ENCODE measurements around the gene NEXN.
A peak's percentile ranks its signal among the peaks of the same experiment; 100 is the strongest.

NEXN gene

GRCh38 chr1:77888081-77888780, at the start of gene NEXN:
TSS of gene NEXN (plus strand) at chr1:77888624. CDS start at chr1:77916107, 27,483 bp downstream.
- Histone ChIP-seq H4K20me1 (peaks cover 0 to 13% (median 11%) of the 10 kb centered on the region in 11 experiments; a peak in 11 of 22 replicates), H3K9ac (no peak within 1 kb of the TSS), H3K27me3 (peaks cover 44 to 49% (median 46%) of the 10 kb centered on the region in 11 experiments), H3K4me1 (peaks cover 4 to 10% (median 9%) of the 10 kb centered on the region in 10 experiments; a peak in 13 of 20 replicates), H3K27ac (no peak within 1 kb of the TSS), H3K4me2 (peak within 1 kb of the TSS; percentile 36 to 77 (median 54); a peak in 21 of 22 replicates), H3K36me3 (no peaks in the 10 kb centered on the region), H3K9me3 (replicated peaks in 1 of 11) (peaks cover 0 to 17% (median 7%) of the 10 kb centered on the region in 11 experiments; a peak in 11 of 22 replicates), H3K4me3 (peak within 1 kb of the TSS; percentile 14 to 58 (median 38); a peak in 18 of 20 replicates)
- TF ChIP-seq Cebpa-rat (IDR thresholded peaks at IDR 0.05), result no peak

- Histone ChIP-seq H3K36me3 (peaks cover 22 to 58% (median 35%) of the 10 kb centered on the region in 11 experiments), H3K27me3 (no peaks in the 10 kb centered on the region), H4K20me1 (no peaks in the 10 kb centered on the region), H3K9ac (no peak overlapping the region), H3K4me2 (no peak overlapping the region), H3K4me1 (peaks cover under 1 to 8% (median 2%) of the 10 kb centered on the region in 10 experiments; a peak in 18 of 20 replicates), H3K27ac (no peak overlapping the region), H3K4me3 (no peak overlapping the region), H3K9me3 (replicated peaks in 1 of 11) (no peaks in the 10 kb centered on the region)
- TF ChIP-seq Cebpa-rat (IDR thresholded peaks at IDR 0.05), result no peak
These were observed 46.9 kb upstream of the NEXN start for GRCh38 chr1:77841574-77841973.

DNA sequence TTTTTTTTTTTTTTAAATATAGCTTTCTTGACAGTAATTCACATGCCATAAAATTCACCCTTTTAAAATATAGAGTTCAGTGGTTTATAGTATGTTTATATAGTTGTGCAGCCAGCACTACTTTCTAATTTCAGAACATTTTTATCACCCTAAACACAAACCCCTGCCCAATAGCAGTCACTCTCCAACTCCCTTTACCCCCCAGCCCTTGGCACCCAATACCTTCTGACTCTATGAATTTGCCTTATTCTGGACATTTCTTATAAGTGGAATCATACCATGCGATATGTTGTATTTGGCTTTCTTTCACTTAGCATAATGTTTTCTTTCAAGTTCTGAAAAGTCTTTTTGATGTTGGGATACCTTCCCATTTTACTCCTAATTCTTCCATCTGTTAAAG, 42.5 kb upstream of the NEXN start:
- Histone ChIP-seq H3K27me3 (no peaks in the 10 kb centered on the region), H3K4me3 (no peak overlapping the region), H3K4me2 (no peak overlapping the region), H3K9me3 (replicated peaks in 1 of 11) (no peaks in the 10 kb centered on the region), H4K20me1 (no peaks in the 10 kb centered on the region), H3K4me1 (peaks cover 17 to 26% (median 21%) of the 10 kb centered on the region in 10 experiments), H3K36me3 (peaks cover 21 to 48% (median 28%) of the 10 kb centered on the region in 11 experiments; a peak in 21 of 22 replicates), H3K27ac (no peak overlapping the region), H3K9ac (no peak overlapping the region)
- TF ChIP-seq Cebpa-rat (IDR thresholded peaks at IDR 0.05), result no peak

GRCh38 chr1:77846966-77847365, 41.5 kb upstream of the NEXN start:
- H3K4me2 ChIP-seq, result peak overlapping the region; percentile 61 to 81 (median 68)

GRCh38 chr1:77847621-77848080, 40.8 kb upstream of the NEXN start:
- Histone ChIP-seq H3K27ac (peak overlapping the region in 9 of 11 experiments; percentile 35 to 65 (median 61); a peak in 18 of 22 replicates), H3K4me3 (peak overlapping the region in 4 of 10 experiments; percentile 2 to 44 (median 24); a peak in 5 of 20 replicates), H3K9ac (peak overlapping the region in 10 of 11 experiments; percentile 6 to 44 (median 30); a peak in 14 of 22 replicates), H3K36me3 (peaks cover 21 to 61% (median 34%) of the 10 kb centered on the region in 11 experiments), H3K9me3 (replicated peaks in 1 of 11) (peaks cover 0 to 2% (median 0%) of the 10 kb centered on the region in 11 experiments; a peak in 2 of 22 replicates), H4K20me1 (no peaks in the 10 kb centered on the region), H3K4me1 (peaks cover 17 to 26% (median 21%) of the 10 kb centered on the region in 10 experiments), H3K4me2 (peak overlapping the region; percentile 61 to 81 (median 68)), H3K27me3 (no peaks in the 10 kb centered on the region)
- TF ChIP-seq Cebpa-rat (IDR thresholded peaks at IDR 0.05), result peak in 2 of 11 experiments; percentile 29 to 52; a peak in 1 of 22 replicates

More at GRCh38 chr1:77846966-77847365, 41.5 kb upstream of the NEXN start:
- H3K9ac ChIP-seq, result peak overlapping the region in 9 of 11 experiments; percentile 6 to 44 (median 23); a peak in 7 of 22 replicates
- no peaks in the 10 kb centered on the region for H4K20me1 ChIP-seq
- H3K4me3 ChIP-seq, result peak overlapping the region in 2 of 10 experiments; percentile 21 to 44; a peak in 2 of 20 replicates
- TF ChIP-seq Cebpa-rat (IDR thresholded peaks at IDR 0.05), result no peak
- H3K4me1 ChIP-seq, result peaks cover 17 to 26% (median 21%) of the 10 kb centered on the region in 10 experiments
- H3K9me3 ChIP-seq (replicated peaks in 1 of 11), result no peaks in the 10 kb centered on the region
- no peaks in the 10 kb centered on the region for H3K27me3 ChIP-seq
- peaks cover 21 to 58% (median 30%) of the 10 kb centered on the region in 11 experiments for H3K36me3 ChIP-seq
- H3K27ac ChIP-seq, result peak overlapping the region in 9 of 11 experiments; percentile 35 to 65 (median 61); a peak in 16 of 22 replicates

DNA sequence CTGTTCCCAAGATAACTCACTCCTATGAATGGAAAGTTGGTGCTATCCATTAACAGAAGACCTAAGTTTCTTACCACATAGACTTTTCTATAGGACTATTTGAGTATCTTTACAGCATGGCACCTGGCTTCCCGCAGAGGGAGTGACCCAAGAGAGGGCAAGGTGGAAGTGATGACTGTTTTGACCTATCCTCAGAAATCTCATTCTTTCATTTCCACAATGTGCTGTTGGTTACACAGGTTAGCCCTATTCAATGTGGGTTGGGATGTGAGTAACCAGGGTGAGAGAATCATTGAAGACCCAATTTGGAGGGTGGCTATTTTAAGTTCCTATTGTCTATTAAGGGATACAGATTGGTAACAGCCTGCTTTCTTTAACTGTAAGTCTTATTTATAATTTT, 38.3 kb upstream of the NEXN start:
- no peaks in the 10 kb centered on the region for H3K27me3 ChIP-seq
- no peak overlapping the region for H3K27ac ChIP-seq
- no peak overlapping the region for H3K4me2 ChIP-seq
- peaks cover 19 to 26% (median 21%) of the 10 kb centered on the region in 11 experiments for H3K9me3 ChIP-seq (replicated peaks in 1 of 11)
- H3K4me3 ChIP-seq, result no peak overlapping the region
- no peaks in the 10 kb centered on the region for H4K20me1 ChIP-seq
- TF ChIP-seq Cebpa-rat (IDR thresholded peaks at IDR 0.05), result no peak
- no peak overlapping the region for H3K9ac ChIP-seq
- H3K36me3 ChIP-seq, result peaks cover 30 to 64% (median 38%) of the 10 kb centered on the region in 11 experiments; a peak in 21 of 22 replicates
- H3K4me1 ChIP-seq, result peaks cover 17 to 26% (median 21%) of the 10 kb centered on the region in 10 experiments

- H3K27ac ChIP-seq, result no peak overlapping the region
- 0 out of 22 replicates have a peak, but pooled peaks cover 0 to 7% (median 0%) of the 10 kb centered on the region in 11 experiments for H4K20me1 ChIP-seq
- no peak for TF ChIP-seq Cebpa-rat (IDR thresholded peaks at IDR 0.05)
- H3K9me3 ChIP-seq (replicated peaks in 1 of 11), result peaks cover 41 to 49% (median 45%) of the 10 kb centered on the region in 11 experiments
- no peaks in the 10 kb centered on the region for H3K4me1 ChIP-seq
- no peak overlapping the region for H3K4me2 ChIP-seq
- peaks cover 54 to 92% (median 71%) of the 10 kb centered on the region in 11 experiments for H3K36me3 ChIP-seq
- no peak overlapping the region for H3K9ac ChIP-seq
- no peak overlapping the region for H3K4me3 ChIP-seq
- H3K27me3 ChIP-seq, result no peaks in the 10 kb centered on the region
These were observed 30.9 kb upstream of the NEXN start for GRCh38 chr1:77857552-77857951.

DNA sequence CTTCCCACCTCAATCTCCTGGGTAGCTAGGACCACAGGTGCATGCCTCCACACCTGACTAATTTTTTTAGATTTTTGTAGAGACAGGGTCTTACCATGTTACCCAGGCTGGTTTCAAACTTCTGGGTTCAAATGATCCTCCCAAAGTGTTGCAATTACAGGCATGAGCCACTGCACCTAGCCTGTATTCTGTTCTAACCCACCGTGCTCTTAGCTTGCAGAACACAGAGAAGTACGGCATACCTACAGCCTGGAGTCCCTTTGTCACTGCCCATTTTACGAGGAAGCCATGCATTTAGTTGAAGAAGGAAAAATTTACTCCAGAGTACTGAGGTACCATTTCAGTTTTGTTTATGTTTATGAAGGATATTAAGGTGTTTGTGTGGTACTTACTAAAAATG, 29.7 kb upstream of the NEXN start:
- no peak for TF ChIP-seq Cebpa-rat (IDR thresholded peaks at IDR 0.05)
- peaks cover 46 to 92% (median 66%) of the 10 kb centered on the region in 11 experiments for H3K36me3 ChIP-seq
- H3K9me3 ChIP-seq (replicated peaks in 1 of 11), result peaks cover 35 to 38% (median 37%) of the 10 kb centered on the region in 11 experiments
- H3K4me2 ChIP-seq, result no peak overlapping the region
- no peak overlapping the region for H3K9ac ChIP-seq
- H3K27ac ChIP-seq, result no peak overlapping the region
- no peak overlapping the region for H3K4me3 ChIP-seq
- H3K4me1 ChIP-seq, result no peaks in the 10 kb centered on the region
- H4K20me1 ChIP-seq, result 0 out of 22 replicates have a peak, but pooled peaks cover 0 to 7% (median 0%) of the 10 kb centered on the region in 11 experiments
- no peaks in the 10 kb centered on the region for H3K27me3 ChIP-seq

DNA sequence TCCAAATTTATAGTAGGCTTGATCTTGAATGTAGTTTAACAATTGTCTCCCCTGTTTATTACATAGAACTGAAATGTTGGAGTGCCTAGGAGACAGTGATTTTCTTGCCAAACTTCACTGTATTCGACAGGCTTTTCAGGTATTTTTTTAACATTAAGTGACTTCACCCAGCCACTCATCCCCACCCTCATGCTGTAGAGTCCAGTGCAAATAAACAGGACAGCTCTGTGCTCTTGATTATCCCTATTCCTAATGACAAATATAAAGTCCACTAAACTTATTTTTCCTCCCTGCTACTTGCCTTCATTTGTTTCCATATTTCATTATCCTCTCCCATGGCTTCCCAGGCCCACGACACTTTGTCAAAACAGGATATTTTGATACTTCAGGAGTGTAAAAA, 29.2 kb upstream of the NEXN start:
- H3K36me3 ChIP-seq, result peaks cover 44 to 92% (median 66%) of the 10 kb centered on the region in 11 experiments
- H3K4me3 ChIP-seq, result no peak overlapping the region
- peaks cover 30 to 33% (median 32%) of the 10 kb centered on the region in 11 experiments for H3K9me3 ChIP-seq (replicated peaks in 1 of 11)
- no peaks in the 10 kb centered on the region for H3K4me1 ChIP-seq
- H3K4me2 ChIP-seq, result no peak overlapping the region
- 0 out of 22 replicates have a peak, but pooled peaks cover 0 to 7% (median 0%) of the 10 kb centered on the region in 11 experiments for H4K20me1 ChIP-seq
- no peak overlapping the region for H3K27ac ChIP-seq
- H3K27me3 ChIP-seq, result no peaks in the 10 kb centered on the region
- TF ChIP-seq Cebpa-rat (IDR thresholded peaks at IDR 0.05), result no peak
- H3K9ac ChIP-seq, result no peak overlapping the region
